ENCODE measurements around the gene CDK2AP2. TPM values are rescaled to one million over a fixed set of nuclear protein-coding genes. Genes with fewer than 3 reads are reported as not detected.

Gene CDK2AP2
- total and polyA plus RNA-seq, 2 of the 8 experiments (the other 6 are each of a cell fraction or from before 2014, with no cell fraction given) = 49.6 to 65.1 TPM

- TF ChIP-seq CBX5 (IDR thresholded peaks at IDR 0.05; ENCODE audit: low read depth, low read length) (no peak), POLR2A (IDR thresholded peaks at IDR 0.05; ENCODE audit: control extremely low read depth in 1 of 2, low read depth in 2 of 2, low read length in 2 of 2) (no peak)
These were observed 39.9 kb downstream of the CDK2AP2 start (continued) for GRCh38 chr11:67468056-67468455.
